ENCODE data around the gene AMBN.

The AMBN gene

GRCh38 chr4:70624226-70624793, 32.3 kb downstream of the AMBN start:
- H3K27ac ChIP-seq (replicated peaks), result no peak overlapping the region
- no peaks in the 10 kb centered on the region for H3K27me3 ChIP-seq (ENCODE audit: insufficient read depth, poor library complexity, severe bottlenecking)
- H3K4me3 ChIP-seq (replicated peaks; ENCODE audit: insufficient read depth, low read length), result no peak overlapping the region
- no peak for DNase-seq (ENCODE audit: low read depth in 1 of 2, low spot score in 1 of 2)
- TF ChIP-seq GABPA (IDR thresholded peaks at IDR 0.05; ENCODE audit: low read depth) (no peak), CTCF (IDR thresholded peaks at IDR 0.05; ENCODE audit: insufficient read depth, low read length) (no peak), REST (IDR thresholded peaks at IDR 0.05; ENCODE audit: insufficient replicate concordance, low read depth) (no peak), SPI1 (IDR thresholded peaks at IDR 0.05; ENCODE audit: borderline replicate concordance, low read depth) (no peak), POLR2AphosphoS5 (IDR thresholded peaks at IDR 0.05; ENCODE audit: low read depth) (no peak)

- no peak overlapping the region for H3K4me3 ChIP-seq (replicated peaks; ENCODE audit: insufficient read depth, low read length)
- no peak for TF ChIP-seq POLR2AphosphoS5 (IDR thresholded peaks at IDR 0.05; ENCODE audit: low read depth)
- TF ChIP-seq GABPA (IDR thresholded peaks at IDR 0.05; ENCODE audit: low read depth), result no peak
- no peak for TF ChIP-seq CTCF (IDR thresholded peaks at IDR 0.05; ENCODE audit: insufficient read depth, low read length)
- TF ChIP-seq SPI1 (IDR thresholded peaks at IDR 0.05; ENCODE audit: borderline replicate concordance, low read depth), result no peak
- no peak for TF ChIP-seq REST (IDR thresholded peaks at IDR 0.05; ENCODE audit: insufficient replicate concordance, low read depth)
- no peak overlapping the region for H3K27ac ChIP-seq (replicated peaks)
- H3K27me3 ChIP-seq (ENCODE audit: insufficient read depth, poor library complexity, severe bottlenecking), result no peaks in the 10 kb centered on the region
- no peak for DNase-seq (ENCODE audit: low read depth in 1 of 2, low spot score in 1 of 2)
These were observed 35.6 kb downstream of the AMBN start for GRCh38 chr4:70627620-70628019.

- no peak within 1 kb of the TSS for H3K27ac ChIP-seq (replicated peaks)
- no peak within 1 kb of the TSS for H3K4me3 ChIP-seq (replicated peaks; ENCODE audit: insufficient read depth, low read length)
- TF ChIP-seq CTCF (IDR thresholded peaks at IDR 0.05; ENCODE audit: insufficient read depth, low read length) (no peak), SPI1 (IDR thresholded peaks at IDR 0.05; ENCODE audit: borderline replicate concordance, low read depth) (no peak), POLR2AphosphoS5 (IDR thresholded peaks at IDR 0.05; ENCODE audit: low read depth) (no peak), REST (IDR thresholded peaks at IDR 0.05; ENCODE audit: insufficient replicate concordance, low read depth) (no peak), GABPA (IDR thresholded peaks at IDR 0.05; ENCODE audit: low read depth) (no peak)
- H3K27me3 ChIP-seq (ENCODE audit: insufficient read depth, poor library complexity, severe bottlenecking), result no peaks in the 10 kb centered on the region
- DNase-seq (ENCODE audit: low read depth in 1 of 2, low spot score in 1 of 2), result no peak
These were observed 36.4 kb downstream of the AMBN start, which contains the start of gene ENAM for GRCh38 chr4:70628444-70628843. Gene ENAM, plus strand, starts transcription at chr4:70628744. Its CDS starts 757 bp downstream, at chr4:70629501.
